ENCODE data around the gene SERP1. TPM values are rescaled to one million over a fixed set of nuclear protein-coding genes. Genes with fewer than 3 reads are reported as not detected.

The SERP1 gene
- total and polyA plus RNA-seq, 10 donors = 64.0 to 441 (median 101) TPM

- Histone ChIP-seq H3K4me1 (no peaks in the 10 kb centered on the region), H3K27ac (no peak overlapping the region), H3K4me3 (no peak overlapping the region), H3K27me3 (replicated peaks in 1 of 7) (no peaks in the 10 kb centered on the region), H3K36me3 (peaks cover 0 to 100% (median 66%) of the 10 kb centered on the region in 6 donors), H3K9me3 (no peaks in the 10 kb centered on the region)
- intact Hi-C loops (cut with DNase I; ENCODE audit: low total_unique reads) = no loop called here
- 93 to 100% (median 96%) methylated on average over 1 of the region's 1 CpG for WGBS, 5 donors
- TF ChIP-seq POLR2AphosphoS5 (IDR thresholded peaks at IDR 0.05) (no peak), POLR2A (IDR thresholded peaks at IDR 0.05) (no peak), CTCF (IDR thresholded peaks at IDR 0.05 in 8 of 11, conservative IDR thresholded peaks at IDR 0.05 in 3 of 11) (no peak)
- no peak for DNase-seq
Measured at GRCh38 chr3:150567328-150567727, 21.0 kb upstream of the SERP1 start.

GRCh38 chr3:150564243-150564642 lies 17.9 kb upstream of the SERP1 start:
- WGBS, 5 donors = 76 to 96% (median 83%) methylated on average over 2 of the region's 2 CpGs
- no peak overlapping the region for H3K27ac ChIP-seq
- no peaks in the 10 kb centered on the region for H3K27me3 ChIP-seq (replicated peaks in 1 of 7)
- intact Hi-C loops (cut with DNase I; ENCODE audit: low total_unique reads) = no loop called here
- peaks cover 0 to 96% (median 43%) of the 10 kb centered on the region in 6 donors for H3K36me3 ChIP-seq
- TF ChIP-seq POLR2AphosphoS5 (IDR thresholded peaks at IDR 0.05) (no peak), POLR2A (IDR thresholded peaks at IDR 0.05) (no peak), CTCF (IDR thresholded peaks at IDR 0.05 in 8 of 11, conservative IDR thresholded peaks at IDR 0.05 in 3 of 11) (no peak)
- H3K4me3 ChIP-seq = no peak overlapping the region
- no peak for DNase-seq
- no peaks in the 10 kb centered on the region for H3K4me1 ChIP-seq
- no peaks in the 10 kb centered on the region for H3K9me3 ChIP-seq

GRCh38 chr3:150557725-150558124 lies 11.4 kb upstream of the SERP1 start:
- no peak overlapping the region for H3K27ac ChIP-seq
- H3K27me3 ChIP-seq (replicated peaks in 1 of 7) = no peaks in the 10 kb centered on the region
- DNase-seq = no peak
- intact Hi-C loops (cut with DNase I; ENCODE audit: low total_unique reads) = no loop called here
- peaks cover 0 to 92% (median 43%) of the 10 kb centered on the region in 6 donors for H3K36me3 ChIP-seq
- 83 to 89% (median 83%) methylated on average over 1 of the region's 1 CpG for whole genome bisulfite sequencing, 5 donors
- no peaks in the 10 kb centered on the region for H3K9me3 ChIP-seq
- no peak for TF ChIP-seq POLR2AphosphoS5 (IDR thresholded peaks at IDR 0.05)
- no peak for TF ChIP-seq CTCF (IDR thresholded peaks at IDR 0.05 in 8 of 11, conservative IDR thresholded peaks at IDR 0.05 in 3 of 11)
- TF ChIP-seq POLR2A (IDR thresholded peaks at IDR 0.05) = no peak
- H3K4me3 ChIP-seq = no peak overlapping the region
- peaks cover 0 to 36% (median 2%) of the 10 kb centered on the region in 6 donors for H3K4me1 ChIP-seq

- no peaks in the 10 kb centered on the region for H3K9me3 ChIP-seq
- H3K36me3 ChIP-seq = peaks cover 0 to 92% (median 47%) of the 10 kb centered on the region in 6 donors
- H3K27ac ChIP-seq = peak overlapping the region in 1 of 8 donors; percentile 0
- DNase-seq = no peak
- intact Hi-C loops (cut with DNase I; ENCODE audit: low total_unique reads) = no loop called here
- peaks cover 0 to 36% (median 2%) of the 10 kb centered on the region in 6 donors for H3K4me1 ChIP-seq
- no peaks in the 10 kb centered on the region for H3K27me3 ChIP-seq (replicated peaks in 1 of 7)
- TF ChIP-seq POLR2AphosphoS5 (IDR thresholded peaks at IDR 0.05) (no peak), CTCF (IDR thresholded peaks at IDR 0.05 in 8 of 11, conservative IDR thresholded peaks at IDR 0.05 in 3 of 11) (no peak), POLR2A (IDR thresholded peaks at IDR 0.05) (no peak)
- WGBS, 5 donors = 74 to 80% (median 78%) methylated on average over 2 of the region's 2 CpGs
- no peak overlapping the region for H3K4me3 ChIP-seq
Measured at GRCh38 chr3:150556792-150557191, 10.5 kb upstream of the SERP1 start.
